HG03039 (cell line): ENCODE measurements around the gene CUBN.

Experiments
- ATAC-seq: cut with Tn5 transposase; IDR thresholded peaks from one replicate; pipeline ENCODE4 v1.9.1; 2021; ENCODE audit warnings: mild to moderate bottlenecking, moderate library complexity; ENCODE audit not compliant: unreplicated experiment

CUBN gene

DNA sequence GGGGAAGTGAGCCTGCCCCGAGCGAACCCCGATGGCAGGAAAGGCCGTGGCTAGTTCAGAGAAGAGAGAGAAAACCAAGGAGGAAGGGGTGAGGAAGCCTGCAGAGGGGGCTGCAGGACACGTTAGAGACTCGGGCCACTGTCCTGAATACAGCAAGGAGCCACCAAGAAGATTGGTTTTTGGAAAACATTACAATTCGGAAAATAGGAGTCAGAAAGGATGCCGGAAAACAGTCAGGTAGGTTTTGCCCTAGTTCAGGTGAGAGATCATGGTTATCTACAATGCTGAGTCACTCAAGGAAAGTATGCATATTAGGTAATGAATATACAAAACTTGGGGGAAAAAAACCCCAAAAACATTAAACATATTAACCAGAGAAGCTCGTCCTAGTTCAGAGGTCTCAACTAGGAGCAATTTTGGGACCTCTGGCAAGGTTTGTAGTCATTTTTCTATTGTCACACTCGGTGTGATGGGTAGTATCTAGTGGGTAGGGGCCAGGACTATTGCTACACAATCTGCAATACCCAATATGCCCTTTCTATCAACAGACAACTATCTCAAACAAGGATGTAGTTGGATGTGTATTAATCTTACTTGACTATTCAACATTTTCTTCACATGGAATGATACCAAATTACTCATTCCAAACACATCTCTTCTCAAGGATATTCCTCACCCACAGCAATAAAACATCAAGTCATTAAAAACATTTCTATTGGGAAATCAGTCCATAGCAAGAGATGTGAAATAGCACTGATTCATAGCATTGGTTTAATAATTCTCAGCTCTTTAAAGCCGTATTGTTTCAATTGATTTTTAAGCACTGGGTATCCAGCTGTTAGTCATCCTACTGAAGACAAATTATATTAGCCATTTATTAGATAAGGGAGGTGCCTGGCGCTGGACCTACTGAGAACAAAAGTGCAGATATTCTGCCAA lies 238.0 kb downstream of the CUBN start:
- no peak for ATAC-seq

DNA sequence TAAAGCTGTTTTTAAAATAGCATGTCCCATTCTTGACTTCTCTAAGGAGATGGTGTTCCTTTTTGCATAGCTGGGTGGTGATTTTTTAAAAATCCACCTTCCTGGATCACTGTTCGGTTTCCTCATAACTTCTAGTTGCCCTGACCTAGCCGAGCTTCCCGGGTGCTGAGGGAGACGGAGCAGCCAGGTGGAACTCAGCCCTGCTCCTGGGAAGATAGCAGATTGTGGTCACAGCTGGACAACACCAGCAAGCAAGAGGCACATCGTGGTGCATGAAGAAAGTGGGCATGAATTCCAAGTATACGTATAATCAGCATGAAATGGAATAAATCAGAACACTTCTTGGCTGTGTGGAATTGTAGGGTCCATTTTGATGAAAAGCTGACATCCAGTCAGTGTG lies 238.9 kb downstream of the CUBN start:
- no peak for ATAC-seq

DNA sequence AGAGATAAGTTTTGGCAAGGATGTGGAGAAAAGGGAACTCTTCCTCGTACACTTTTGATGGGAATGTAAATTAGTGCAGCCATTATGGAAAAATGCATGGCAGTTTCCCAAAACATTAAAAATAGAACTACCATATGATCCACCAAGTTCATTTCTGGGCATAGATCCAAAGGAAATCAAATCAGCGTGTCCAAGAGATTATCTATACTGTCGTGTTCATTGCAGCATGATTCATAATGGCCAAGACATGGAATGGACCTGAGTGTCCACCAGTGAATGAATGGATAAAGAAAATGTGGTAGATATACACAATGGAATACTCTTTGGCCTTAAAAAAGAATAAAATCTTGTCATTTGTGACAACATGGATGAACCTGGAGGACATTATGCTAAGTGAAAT lies 242.0 kb downstream of the CUBN start:
- ATAC-seq = no peak

DNA sequence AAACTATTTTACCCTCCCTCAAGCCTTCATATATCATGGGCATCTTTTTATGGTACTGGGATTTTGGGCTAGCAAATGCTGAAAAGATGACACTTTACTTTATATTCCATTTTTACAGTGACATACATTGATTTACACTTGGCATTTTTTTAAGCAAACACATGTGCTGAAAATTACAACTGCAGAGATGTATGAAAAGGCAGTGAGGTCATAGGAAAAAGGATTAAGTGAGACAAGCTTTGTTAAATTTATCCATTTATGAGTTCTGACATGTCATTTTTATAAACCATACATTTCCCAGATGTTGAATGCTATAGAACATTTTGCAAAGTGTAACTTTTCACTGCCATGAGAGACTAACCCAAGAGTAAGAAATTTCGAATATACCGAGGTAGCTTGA lies 243.6 kb downstream of the CUBN start:
- no peak for ATAC-seq

DNA sequence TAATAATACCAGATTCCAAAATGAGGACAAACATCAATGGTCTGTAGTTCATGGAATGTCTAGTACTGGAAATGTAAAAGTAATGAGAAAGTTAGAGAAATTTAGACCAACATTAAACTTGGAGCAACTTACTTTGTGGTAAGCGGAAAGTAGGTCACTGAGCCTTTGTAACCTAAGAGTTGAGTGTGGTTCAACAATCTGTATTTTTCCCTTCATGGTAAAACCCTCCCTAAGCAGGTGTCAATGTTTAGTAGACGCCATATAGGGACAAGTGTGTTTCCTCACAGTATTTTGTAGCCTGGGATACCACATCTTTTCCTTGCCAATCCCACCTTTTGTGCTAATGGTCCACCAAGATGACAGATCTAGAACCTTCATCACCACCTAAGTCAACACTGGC lies 245.1 kb downstream of the CUBN start:
- ATAC-seq = no peak

DNA sequence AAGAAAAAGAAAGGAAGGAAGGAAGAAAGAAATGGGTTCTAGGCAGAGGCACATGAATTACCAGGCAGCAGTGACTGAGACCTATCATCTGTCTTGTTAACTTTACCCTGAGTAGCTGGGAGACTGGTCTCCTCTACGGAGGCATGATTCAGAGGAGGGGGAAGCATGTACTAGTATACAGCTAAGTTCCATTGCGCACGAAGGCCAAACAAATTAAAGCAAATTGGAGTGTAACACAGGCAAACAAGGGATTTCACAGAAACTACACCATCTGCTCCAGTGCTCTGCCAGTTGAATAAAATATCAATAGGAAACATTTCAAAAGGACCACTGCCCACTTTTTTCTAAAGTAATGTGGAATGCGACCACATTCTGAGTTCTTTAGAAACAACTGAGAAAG lies 246.5 kb downstream of the CUBN start:
- ATAC-seq = no peak

DNA sequence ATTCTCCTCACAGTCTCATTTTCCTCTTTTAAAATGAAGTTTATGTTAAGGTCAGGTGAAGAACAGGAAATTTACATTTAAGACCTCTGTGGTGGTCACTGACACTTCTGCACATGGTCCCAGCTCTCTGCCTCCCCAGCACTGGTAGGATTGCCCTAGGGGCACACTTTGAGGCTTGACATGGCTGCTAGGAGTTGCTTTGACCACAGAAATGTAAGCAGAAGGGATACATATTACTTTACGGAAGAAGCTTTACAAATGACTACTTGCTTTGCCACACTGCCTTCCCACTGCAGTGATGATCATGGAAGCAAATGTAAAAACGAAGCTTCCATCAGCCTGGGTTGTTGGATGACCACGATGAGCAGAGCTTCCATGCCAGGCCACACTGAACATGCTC lies 259.3 kb downstream of the CUBN start:
- ATAC-seq = no peak

DNA sequence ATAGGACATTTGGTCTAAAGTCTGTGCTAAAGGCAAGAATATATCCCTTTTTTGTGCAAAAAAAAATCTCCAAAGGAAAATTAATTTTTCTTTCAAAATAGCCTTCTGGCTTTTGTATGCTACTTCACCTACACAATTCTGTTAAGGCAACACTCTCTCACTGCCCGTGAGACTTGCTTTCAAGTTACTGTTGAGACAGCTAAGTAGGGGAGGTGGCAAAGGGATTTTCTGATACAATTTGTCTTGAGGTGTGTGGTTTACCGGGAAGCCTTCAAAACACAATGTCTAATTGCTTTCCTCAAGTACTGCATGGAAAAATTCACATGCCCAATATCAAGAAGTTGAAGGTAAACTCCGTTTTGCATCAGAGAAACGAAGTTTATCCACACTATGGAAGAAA lies 261.6 kb downstream of the CUBN start:
- no peak for ATAC-seq

DNA sequence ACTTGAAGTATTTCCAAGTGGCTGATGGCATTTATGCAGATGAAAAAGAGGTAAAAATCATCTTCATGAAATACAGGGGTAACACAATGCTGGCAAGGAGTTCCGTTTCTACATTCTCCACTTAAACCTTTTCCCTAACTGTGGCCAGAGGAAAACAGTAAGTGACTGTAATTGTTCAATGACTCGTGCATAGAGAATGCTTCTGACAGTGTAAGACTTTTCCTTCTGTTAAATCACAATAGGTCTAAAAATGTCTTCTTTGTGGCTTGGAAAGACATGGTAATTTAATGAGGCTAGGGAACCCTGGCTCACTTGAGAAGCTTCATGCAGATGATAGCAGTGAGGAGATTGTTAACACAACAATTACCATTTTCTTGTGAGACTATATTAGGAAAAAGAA lies 262.1 kb downstream of the CUBN start:
- no peak for ATAC-seq

DNA sequence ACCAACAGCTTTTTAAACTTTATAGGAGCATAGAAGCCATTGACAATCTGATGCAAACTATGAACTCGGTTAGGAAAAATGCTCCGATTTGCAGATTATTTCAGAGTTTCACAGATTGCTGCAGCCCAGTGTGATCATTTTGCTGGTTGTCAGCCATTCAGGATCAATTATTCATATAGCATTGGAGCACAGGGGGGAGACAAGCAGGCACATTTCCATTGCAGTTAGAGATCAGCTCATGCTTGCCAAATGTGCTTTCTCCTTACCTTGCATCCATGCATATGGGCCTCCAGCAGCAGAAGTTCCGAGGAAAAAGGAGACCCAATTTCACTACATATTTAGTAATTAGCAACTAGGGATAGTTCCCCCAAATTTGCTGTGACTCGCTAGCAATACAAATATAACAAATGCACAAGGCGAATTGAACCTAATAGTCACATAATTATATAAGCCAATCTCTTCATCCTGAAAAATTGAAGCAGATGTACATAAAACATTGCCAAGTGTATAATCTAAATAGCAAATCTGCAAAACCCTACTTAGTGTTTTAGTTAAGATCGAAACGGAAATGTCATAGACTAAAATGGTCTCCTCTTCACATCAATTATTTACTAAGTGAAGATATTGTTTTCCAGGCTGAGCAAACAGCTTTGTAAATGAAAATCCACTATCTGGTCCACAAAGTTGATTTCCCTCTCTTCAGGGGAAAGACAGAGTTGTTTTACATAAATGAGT lies 262.9 kb downstream of the CUBN start:
- ATAC-seq = no peak

DNA sequence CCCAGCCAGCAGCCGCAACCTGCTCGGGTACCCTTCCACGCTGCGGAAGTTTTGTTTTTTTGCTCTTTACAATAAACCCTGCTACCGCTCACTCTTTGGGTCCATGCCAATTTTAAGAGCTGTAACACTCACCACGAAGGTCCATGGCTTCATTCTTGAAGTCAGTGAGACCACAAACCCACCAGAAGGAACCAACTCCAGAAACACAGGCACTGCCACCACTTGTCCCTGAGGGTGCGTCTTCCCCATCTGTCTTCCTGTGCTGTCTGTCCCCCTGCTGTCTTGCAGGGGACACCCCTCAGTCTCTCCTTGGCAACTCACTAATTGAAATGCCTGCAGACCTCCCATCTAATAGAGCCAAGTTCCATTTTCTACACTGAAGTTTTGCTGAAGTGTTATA lies 263.8 kb downstream of the CUBN start:
- ATAC-seq = no peak

DNA sequence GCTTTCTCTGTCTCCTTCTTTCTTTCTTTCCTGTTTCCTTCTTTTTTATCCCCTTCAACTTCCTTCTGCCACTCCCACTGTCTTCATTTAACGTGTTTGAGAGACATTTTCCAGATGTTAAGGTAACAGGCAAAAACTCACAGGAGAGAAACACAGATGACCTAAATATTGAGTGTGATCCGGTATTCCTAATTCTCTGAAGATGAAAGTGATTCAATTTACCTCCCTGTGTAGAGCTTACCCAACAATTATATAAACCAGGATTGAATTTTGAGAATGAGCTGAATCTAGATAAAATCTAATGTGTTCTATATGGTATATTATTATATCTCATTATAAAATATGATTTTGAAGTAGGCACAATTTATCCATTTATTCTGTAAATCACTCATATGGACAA lies 265.8 kb downstream of the CUBN start:
- no peak for ATAC-seq

DNA sequence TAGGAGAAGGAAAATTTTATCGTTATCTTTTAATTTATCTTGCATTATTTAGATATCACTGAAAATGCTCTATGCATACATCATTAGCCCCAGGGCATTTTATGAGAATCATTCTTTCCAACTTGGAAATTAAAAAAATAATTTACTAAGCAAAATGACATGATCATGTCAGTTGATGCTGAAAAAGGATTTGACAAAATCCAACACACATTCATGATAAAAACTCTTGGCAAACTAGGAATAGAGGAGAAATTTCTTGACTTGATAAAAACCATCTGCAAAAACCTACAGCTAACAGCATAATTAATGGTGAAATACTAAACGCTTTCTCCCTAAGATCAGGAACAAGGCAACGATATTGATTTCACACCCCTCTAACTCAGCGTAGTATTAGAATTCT lies 272.2 kb downstream of the CUBN start:
- no peak for ATAC-seq

DNA sequence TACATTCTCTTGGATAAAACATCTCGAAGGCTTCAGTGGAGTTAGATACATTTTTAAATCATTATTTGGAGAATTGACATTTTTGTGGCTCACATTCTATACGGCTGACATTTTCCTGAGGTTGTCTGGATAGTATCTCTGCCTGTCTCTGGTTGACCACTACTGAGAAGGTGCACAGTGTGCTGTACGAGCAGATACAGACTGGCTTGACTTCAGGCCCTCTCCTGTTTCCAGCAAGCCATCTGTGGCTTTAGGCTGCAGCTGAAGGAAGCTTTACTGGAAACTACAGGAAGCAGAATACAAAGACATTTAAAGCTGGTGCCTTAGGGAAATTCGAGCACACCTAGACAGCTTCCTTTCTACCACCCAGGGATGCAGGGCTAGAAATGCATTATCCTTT lies 273.0 kb downstream of the CUBN start:
- no peak for ATAC-seq

DNA sequence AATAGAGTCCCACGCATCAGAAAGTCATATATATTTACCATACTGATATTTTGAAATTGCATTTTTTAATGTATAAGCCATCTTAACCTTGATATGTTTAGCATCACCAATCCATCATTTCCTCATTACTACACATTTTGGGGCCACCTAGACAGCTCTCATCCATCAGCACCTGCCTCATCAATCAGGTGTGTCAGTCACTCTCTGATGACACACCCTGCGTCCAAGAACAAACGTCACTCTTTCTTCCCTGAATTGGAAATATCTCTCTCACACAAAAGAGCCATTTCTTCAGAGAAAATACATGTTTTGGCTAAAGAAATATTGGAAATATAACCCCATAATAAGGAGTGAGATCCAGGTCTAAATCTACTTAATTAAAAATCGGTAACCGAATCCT lies 273.5 kb downstream of the CUBN start:
- ATAC-seq = no peak

DNA sequence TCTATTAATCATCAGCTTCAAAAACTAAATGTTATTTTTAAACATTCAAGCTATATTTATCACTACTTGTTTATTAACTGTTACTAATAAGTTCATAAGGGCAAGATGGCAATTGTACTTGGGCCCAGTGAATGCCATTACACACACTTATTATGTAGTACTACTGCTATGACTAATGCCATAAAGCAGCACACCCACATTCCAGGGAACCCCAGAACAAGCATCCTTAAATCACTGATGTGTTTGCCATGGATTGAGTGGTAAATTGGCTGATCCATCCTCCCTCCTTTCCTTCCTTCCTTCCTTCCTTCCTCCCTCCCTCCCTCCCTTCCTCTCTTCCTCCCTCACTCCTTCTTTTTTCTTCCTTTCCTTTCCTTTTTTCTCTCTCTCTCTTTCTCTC lies 275.0 kb downstream of the CUBN start:
- no peak for ATAC-seq

DNA sequence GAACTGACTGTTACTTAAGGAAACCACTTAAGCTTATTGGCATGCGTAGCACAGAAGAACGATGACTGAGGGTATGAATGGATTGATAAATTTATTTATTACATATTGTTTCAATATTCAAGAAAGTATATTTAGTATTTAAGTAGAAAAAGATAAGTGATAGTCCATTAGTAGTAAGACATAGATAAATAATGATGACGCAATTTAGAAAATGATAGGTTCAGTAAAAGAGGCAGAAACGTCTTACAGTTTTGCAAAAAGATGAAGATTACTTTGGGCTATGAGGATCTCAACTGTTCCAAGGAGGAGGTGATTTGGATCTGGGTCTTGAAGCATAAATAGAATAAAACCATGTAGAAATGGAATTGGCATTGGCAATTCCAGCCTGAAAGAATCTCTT lies 275.8 kb downstream of the CUBN start:
- ATAC-seq = no peak

DNA sequence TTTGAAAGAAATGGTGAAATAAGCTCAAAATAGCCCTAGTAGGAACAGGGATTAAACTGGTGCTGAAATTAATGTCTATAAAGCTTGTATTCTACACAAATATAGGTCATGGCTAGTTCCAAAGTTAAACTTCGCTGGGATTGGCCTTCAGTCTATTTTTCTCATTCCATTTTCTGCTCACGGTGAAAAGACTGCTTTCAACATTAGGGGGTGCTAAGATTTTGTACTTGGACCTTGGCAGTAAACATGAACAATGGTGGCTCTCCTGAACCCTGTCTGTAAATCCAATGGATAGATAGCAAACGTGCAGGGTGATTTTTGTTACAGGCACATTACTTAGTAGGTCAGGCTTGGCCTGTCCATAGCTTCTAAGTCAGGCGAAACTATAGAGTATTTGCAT lies 276.4 kb downstream of the CUBN start:
- no peak for ATAC-seq

DNA sequence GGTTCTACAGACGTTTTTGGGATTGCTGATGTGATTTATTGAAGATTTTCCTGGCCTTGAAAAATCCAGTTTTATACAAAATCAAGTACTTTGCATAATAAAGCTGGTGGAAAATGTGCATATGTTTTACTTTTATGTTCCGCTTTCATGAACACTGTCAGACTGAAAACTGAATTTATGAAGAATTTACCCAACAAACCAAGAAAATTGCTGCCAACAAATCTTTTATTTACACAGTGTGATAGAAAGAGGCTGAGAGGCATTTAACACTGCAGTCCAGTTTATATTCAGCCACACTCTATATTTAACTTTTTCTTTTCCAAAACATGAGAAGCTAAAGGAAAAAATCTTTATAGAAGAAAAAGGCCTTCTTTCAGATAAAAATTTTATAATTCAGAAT lies 277.0 kb downstream of the CUBN start:
- no peak for ATAC-seq

DNA sequence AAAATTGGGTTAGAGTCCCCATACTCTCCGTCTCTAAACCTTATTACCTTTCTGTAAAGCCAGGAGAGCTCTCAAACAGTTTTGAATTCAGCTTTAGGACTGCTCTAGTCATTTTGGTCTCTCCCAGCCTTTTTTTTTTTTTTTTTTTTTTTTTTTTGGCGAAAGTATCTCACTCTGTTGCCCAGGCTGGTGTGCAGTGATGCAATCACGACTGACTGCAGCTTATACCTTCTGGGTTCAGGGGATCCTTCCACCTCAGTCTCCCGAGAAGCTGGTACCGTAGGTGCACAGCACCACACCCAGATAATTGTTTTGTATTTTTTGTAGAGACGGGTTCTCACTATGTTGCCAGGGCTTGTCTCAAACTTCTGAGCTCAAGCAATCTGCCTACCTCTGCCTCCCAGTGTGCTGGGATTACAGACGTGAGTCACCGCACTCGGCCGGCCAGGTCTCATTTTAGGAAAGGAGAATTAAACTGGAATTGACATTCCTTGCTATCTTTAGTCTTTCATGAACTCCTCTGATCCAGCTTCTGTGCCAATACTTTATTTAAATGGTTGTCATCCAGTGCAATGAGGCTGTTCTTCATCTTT lies 281.0 kb downstream of the CUBN start:
- no peak for ATAC-seq

DNA sequence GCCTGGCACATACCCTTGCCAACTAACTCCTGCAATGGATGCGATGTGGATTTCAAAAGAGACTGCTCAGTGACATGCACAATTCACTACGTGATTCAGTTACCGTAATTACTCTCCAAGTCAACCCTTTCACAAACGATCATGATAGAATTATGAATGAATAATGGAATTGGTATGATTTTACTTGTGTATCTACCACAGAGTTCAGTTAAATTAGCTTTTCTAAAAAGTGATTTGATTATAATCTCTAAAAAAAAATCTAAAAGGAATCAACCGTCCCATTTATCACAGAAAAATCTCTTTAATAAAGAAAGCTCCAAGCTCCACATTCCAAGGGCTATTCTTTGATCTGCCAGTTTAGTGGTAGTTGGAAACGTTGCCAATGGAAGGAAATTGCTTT lies 282.0 kb downstream of the CUBN start:
- no peak for ATAC-seq

DNA sequence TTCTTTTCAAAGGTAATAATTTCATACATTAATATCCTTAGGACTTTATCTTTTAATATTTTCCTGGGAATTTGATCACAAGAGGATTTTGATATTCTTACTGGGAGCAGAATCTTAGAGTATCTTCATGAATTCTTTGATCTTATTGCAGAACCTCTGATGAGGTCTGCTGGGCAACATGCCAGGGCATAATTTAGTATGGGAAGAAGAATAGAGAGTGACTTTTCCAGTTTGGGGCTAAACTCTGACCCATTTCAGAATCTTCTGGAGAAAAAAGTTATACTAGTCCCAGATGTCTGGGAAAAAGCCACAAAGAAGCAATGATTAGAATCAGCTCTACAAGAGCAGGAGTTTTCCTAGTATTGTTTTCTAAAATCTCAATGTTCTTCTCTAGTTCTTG lies 284.4 kb downstream of the CUBN start:
- ATAC-seq = no peak
